GM21529 (cell line): Measurements from ENCODE around the gene ESPN.
"Not testable (repeated sequence)": the region's sequence is repeated elsewhere in the genome, so short reads cannot be mapped to it uniquely, and the experiment has no call there.

Experiments used
- ATAC-seq: cut with Tn5 transposase; IDR thresholded peaks from one replicate; pipeline ENCODE4 v1.9.1; 2021; ENCODE audit not compliant: unreplicated experiment

Gene ESPN

GRCh38 chr1:6426972-6427350 lies 2.4 kb downstream of the ESPN start:
- ATAC-seq = no peak

GRCh38 chr1:6427441-6428390 lies 3.1 kb downstream of the ESPN start:
- ATAC-seq = no peak

GRCh38 chr1:6428453-6428852 lies 3.9 kb downstream of the ESPN start:
- ATAC-seq = not testable (repeated sequence)

- ATAC-seq = not testable (repeated sequence)
These were observed 5.3 kb downstream of the ESPN start for GRCh38 chr1:6429660-6430411.

- ATAC-seq = not testable (repeated sequence)
These were observed 7.3 kb downstream of the ESPN start for GRCh38 chr1:6431645-6432579.

- ATAC-seq = no peak
These were observed 9.6 kb downstream of the ESPN start for GRCh38 chr1:6434186-6434585.

GRCh38 chr1:6435129-6435528 lies 10.6 kb downstream of the ESPN start:
- no peak for ATAC-seq

GRCh38 chr1:6435547-6435946 lies 11.0 kb downstream of the ESPN start:
- no peak for ATAC-seq

- ATAC-seq = not testable (repeated sequence)
These were observed 11.7 kb downstream of the ESPN start for GRCh38 chr1:6436277-6436676.

- not testable (repeated sequence) for ATAC-seq
These were observed 12.6 kb downstream of the ESPN start for GRCh38 chr1:6437012-6437700.

- peak; percentile 59 for ATAC-seq
These were observed 13.5 kb downstream of the ESPN start for GRCh38 chr1:6438047-6438525.

- no peak for ATAC-seq
These were observed 15.9 kb downstream of the ESPN start for GRCh38 chr1:6440198-6441126.

GRCh38 chr1:6441586-6441985 lies 17.0 kb downstream of the ESPN start:
- ATAC-seq = no peak

- no peak for ATAC-seq
These were observed 19.0 kb downstream of the ESPN start for GRCh38 chr1:6443339-6444115.

GRCh38 chr1:6444377-6444776 lies 19.8 kb downstream of the ESPN start:
- no peak for ATAC-seq

- ATAC-seq = no peak
These were observed 20.6 kb downstream of the ESPN start for GRCh38 chr1:6445062-6445763.

- not testable (repeated sequence) for ATAC-seq
These were observed 21.4 kb downstream of the ESPN start for GRCh38 chr1:6445929-6446328.

GRCh38 chr1:6446665-6447015 lies 22.1 kb downstream of the ESPN start:
- ATAC-seq = no peak
